ENCODE data around the gene TLX3.
A peak's percentile ranks its signal among the peaks of the same experiment; 100 is the strongest.

DNA sequence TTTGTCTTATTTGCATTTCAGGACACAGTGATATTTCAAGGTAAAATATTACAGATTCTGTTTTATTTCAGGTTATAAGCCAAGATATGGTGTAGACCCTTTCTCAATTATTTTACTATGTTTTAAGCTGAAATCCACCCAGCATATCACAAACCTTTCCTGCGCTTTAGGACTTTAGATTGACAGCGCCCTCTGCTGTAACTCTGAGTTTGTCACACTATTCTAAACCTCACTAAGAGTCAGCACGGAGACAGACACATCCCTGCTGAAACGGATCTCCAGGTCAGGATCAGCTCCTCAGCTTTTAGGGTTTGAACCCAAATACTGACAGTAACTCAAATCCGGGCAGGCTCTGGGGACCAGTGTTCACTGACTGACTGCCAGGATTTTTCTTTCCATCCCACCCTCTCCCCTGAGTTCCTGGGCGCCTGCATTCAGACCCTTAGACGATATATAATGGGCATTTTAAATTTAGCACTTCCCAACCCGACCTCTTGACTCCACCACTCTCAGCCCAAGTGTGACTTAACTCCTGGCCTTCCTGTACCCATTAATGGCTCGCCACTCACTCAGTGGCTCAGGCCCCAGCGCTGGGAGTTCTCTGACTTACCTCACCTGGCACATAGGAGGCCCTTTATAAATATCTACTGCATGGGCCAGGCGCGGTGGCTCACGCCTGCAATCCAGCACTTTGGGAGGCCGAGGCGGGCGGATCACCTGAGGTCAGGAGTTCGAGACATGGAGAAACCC is 33.5 kb downstream of the TLX3 start:
- TF ChIP-seq CTCF (IDR thresholded peaks at IDR 0.05) (peak in 5 of 6 experiments; percentile 24 to 61 (median 34)), POLR2A (IDR thresholded peaks at IDR 0.05) (no peak)

All from esophagus squamous epithelium (tissue), 4 donors.